PC-9 (cell line): ENCODE data around the gene LETM1. TPM values are rescaled to one million over a fixed set of nuclear protein-coding genes. Genes with fewer than 3 reads are reported as not detected.

ENCODE experiments used
- BruUV-seq: library from RNA; stranded (reverse); fragments of 400-500 nt; replicated peaks from 2 replicates; lab custom pipeline; 2021; lab: Mats Ljungman, UMichigan
- CTCF ChIA-PET: fragments of 300-600 bp; sonication (Branson Sonifier 250); formaldehyde crosslinking; loops from one replicate; lab custom pipeline; 2022; ENCODE audit warnings: antibody characterized with exemption; lab: Charles Lee
- POLR2A ChIA-PET: fragments of 300-600 bp; sonication (Branson Sonifier 250); formaldehyde crosslinking; loops from one replicate; lab custom pipeline; 2022; ENCODE audit warnings: antibody characterized with exemption; ENCODE audit not compliant: unreplicated experiment; lab: Charles Lee
- DNase-seq, 2 experiments: peaks; one replicate each; pipeline versions ENCODE4 v3.0.0 to v3.0.0-alpha.2; 2015 to 2022; ENCODE audit warnings: mixed read lengths in 1 of 2
- H2AFZ ChIP-seq: fragments of 200-600 bp; sonication (generic); 2 replicates; pipeline ENCODE4 v1.8.1; 2017; ENCODE audit warnings: antibody characterized with exemption
- H3F3A ChIP-seq: fragments of 200-600 bp; sonication (generic); 2 replicates; pipeline ENCODE4 v1.8.1; 2017; ENCODE audit warnings: antibody characterized with exemption, mild to moderate bottlenecking, low read depth; ENCODE audit not compliant: insufficient read depth
- H3K27ac ChIP-seq: fragments of 200-600 bp; sonication (generic); 2 replicates; pipeline ENCODE4 v1.6.1; 2016; ENCODE audit warnings: mixed run types
- H3K27me3 ChIP-seq: fragments of 200-600 bp; sonication (generic); 2 replicates; pipeline ENCODE4 v1.6.1; 2016; ENCODE audit warnings: low read depth, mixed run types; ENCODE audit not compliant: insufficient read depth
- H3K36me3 ChIP-seq: fragments of 200-600 bp; sonication (generic); 2 replicates; pipeline ENCODE4 v1.6.1; 2016; ENCODE audit warnings: low read depth, mixed run types
- H3K4me1 ChIP-seq: fragments of 200-600 bp; sonication (generic); replicated peaks from 2 replicates; pipeline ENCODE4 v1.6.1; 2016; ENCODE audit warnings: mixed run types; ENCODE audit not compliant: insufficient read depth
- H3K4me2 ChIP-seq: fragments of 200-600 bp; sonication (generic); 2 replicates; pipeline ENCODE4 v1.6.1; 2017; ENCODE audit warnings: mixed run types
- H3K4me3 ChIP-seq: fragments of 200-600 bp; sonication (generic); 2 replicates; pipeline ENCODE4 v1.6.1; 2016; ENCODE audit warnings: mixed run types
- H3K79me2 ChIP-seq: fragments of 200-600 bp; sonication (generic); 2 replicates; pipeline ENCODE4 v1.6.1; 2017; ENCODE audit warnings: low read depth, mixed run types
- H3K9me2 ChIP-seq: fragments of 200-600 bp; sonication (generic); 2 replicates; pipeline ENCODE4 v1.8.1; 2017; ENCODE audit warnings: mild to moderate bottlenecking; ENCODE audit not compliant: insufficient read depth
- H3K9me3 ChIP-seq: fragments of 200-600 bp; sonication (generic); 2 replicates; pipeline ENCODE4 v1.8.1; 2016; ENCODE audit warnings: low read depth; ENCODE audit not compliant: insufficient read depth
- H4K20me1 ChIP-seq: fragments of 200-600 bp; sonication (generic); 2 replicates; pipeline ENCODE4 v1.8.1; 2017; ENCODE audit not compliant: insufficient read depth
- EZH2 ChIP-seq: fragments of 200-600 bp; sonication (generic); IDR thresholded peaks from 2 replicates; pipeline ENCODE4 v1.8.0; 2017; ENCODE audit warnings: antibody characterized with exemption, low read depth
- intact Hi-C: fragments of 100-400 bp; cut with micrococcal nuclease; formaldehyde crosslinking; loops from one replicate; pipeline ENCODE4 v1.10.0; 2022; ENCODE audit not compliant: unreplicated experiment
- total RNA-seq: library from RNA; stranded (reverse); gene quantifications from 2 replicates; pipeline ENCODE4 v1.2.3, GENCODE V29; 2021
- TF ChIP-seq, protein P1 (sequence below): fragments of 200-600 bp; sonication (generic); conservative IDR thresholded peaks from 2 replicates; pipeline ENCODE4 v1.6.1; 2017; ENCODE audit warnings: mixed run types, antibody characterized with exemption, mild to moderate bottlenecking, moderate library complexity

LETM1 gene
- total RNA-seq, 1 experiment from 2014 or later = 44.5 TPM

DNA sequence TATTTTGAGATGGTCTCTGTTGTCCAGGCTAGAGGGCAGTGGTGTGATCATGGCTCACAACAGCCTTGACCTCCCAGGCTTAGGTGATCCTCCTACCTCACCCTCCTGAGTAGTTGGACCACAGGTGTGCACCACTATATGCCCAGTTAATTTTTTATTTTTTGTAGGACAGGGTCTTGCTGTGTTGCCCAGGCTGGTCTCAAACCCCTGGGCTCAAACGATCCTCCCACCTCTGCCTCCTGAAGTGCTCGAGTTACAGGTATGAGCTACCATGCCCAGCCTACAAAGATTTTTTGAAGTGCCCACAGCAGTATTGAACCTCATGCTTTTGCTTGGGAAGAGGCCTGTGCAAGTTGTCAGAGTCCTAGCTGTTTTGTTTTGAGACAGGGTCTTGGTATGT lies 46.3 kb upstream of the LETM1 start:
- intact Hi-C loops = no loop called here
- TF ChIP-seq, protein P1, sequence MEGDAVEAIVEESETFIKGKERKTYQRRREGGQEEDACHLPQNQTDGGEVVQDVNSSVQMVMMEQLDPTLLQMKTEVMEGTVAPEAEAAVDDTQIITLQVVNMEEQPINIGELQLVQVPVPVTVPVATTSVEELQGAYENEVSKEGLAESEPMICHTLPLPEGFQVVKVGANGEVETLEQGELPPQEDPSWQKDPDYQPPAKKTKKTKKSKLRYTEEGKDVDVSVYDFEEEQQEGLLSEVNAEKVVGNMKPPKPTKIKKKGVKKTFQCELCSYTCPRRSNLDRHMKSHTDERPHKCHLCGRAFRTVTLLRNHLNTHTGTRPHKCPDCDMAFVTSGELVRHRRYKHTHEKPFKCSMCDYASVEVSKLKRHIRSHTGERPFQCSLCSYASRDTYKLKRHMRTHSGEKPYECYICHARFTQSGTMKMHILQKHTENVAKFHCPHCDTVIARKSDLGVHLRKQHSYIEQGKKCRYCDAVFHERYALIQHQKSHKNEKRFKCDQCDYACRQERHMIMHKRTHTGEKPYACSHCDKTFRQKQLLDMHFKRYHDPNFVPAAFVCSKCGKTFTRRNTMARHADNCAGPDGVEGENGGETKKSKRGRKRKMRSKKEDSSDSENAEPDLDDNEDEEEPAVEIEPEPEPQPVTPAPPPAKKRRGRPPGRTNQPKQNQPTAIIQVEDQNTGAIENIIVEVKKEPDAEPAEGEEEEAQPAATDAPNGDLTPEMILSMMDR = no peak
- TF ChIP-seq EZH2 = no peak
- H2AFZ ChIP-seq = no peak overlapping the region
- H3K27ac ChIP-seq = no peak overlapping the region
- peaks cover 13% of the 10 kb centered on the region; the same call in 1 of the 2 replicates for H3K36me3 ChIP-seq
- POLR2A ChIA-PET = no interaction called here
- no peaks in the 10 kb centered on the region for H3K9me3 ChIP-seq
- H3K9me2 ChIP-seq = no peaks in the 10 kb centered on the region
- peaks cover 6% of the 10 kb centered on the region for H3F3A ChIP-seq
- CTCF ChIA-PET = interaction anchor here (0.6 kb wide), 1 partner anchor 252 kb away, joined by 3 read pairs; no protein-coding TSS in a partner anchor
- no peak for DNase-seq
- peaks cover 12% of the 10 kb centered on the region for H4K20me1 ChIP-seq
- BruUV-seq = no TSS peak
- no peak overlapping the region for H3K4me2 ChIP-seq
- H3K79me2 ChIP-seq = peaks cover 60% of the 10 kb centered on the region
- no peak overlapping the region for H3K4me3 ChIP-seq
- no peaks in the 10 kb centered on the region for H3K4me1 ChIP-seq
- no peaks in the 10 kb centered on the region for H3K27me3 ChIP-seq

GRCh38 chr4:1901127-1901526 lies 45.2 kb upstream of the LETM1 start:
- Histone ChIP-seq H3K27me3 (no peaks in the 10 kb centered on the region), H2AFZ (no peak overlapping the region), H3K4me3 (no peak overlapping the region), H3K9me2 (no peaks in the 10 kb centered on the region), H4K20me1 (peaks cover 10% of the 10 kb centered on the region), H3K27ac (no peak overlapping the region), H3K4me1 (no peaks in the 10 kb centered on the region), H3K36me3 (peaks cover 9% of the 10 kb centered on the region; the same call in 1 of the 2 replicates), H3K4me2 (no peak overlapping the region), H3K9me3 (no peaks in the 10 kb centered on the region), H3F3A (peaks cover 11% of the 10 kb centered on the region), H3K79me2 (peaks cover 69% of the 10 kb centered on the region)
- intact Hi-C loops = no loop called here
- no peak for DNase-seq
- POLR2A ChIA-PET = no interaction called here
- CTCF ChIA-PET = no interaction called here
- no TSS peak for BruUV-seq
- TF ChIP-seq EZH2 = no peak
- TF ChIP-seq, protein P1 = no peak

GRCh38 chr4:1900624-1901023 lies 44.7 kb upstream of the LETM1 start:
- Histone ChIP-seq H3F3A (peaks cover 11% of the 10 kb centered on the region), H2AFZ (no peak overlapping the region), H3K9me3 (no peaks in the 10 kb centered on the region), H3K9me2 (no peaks in the 10 kb centered on the region), H3K36me3 (peaks cover 9% of the 10 kb centered on the region; the same call in 1 of the 2 replicates), H3K79me2 (peaks cover 73% of the 10 kb centered on the region), H3K27me3 (no peaks in the 10 kb centered on the region), H3K27ac (no peak overlapping the region), H4K20me1 (peaks cover 10% of the 10 kb centered on the region), H3K4me1 (no peaks in the 10 kb centered on the region), H3K4me3 (no peak overlapping the region), H3K4me2 (no peak overlapping the region)
- TSS peak; percentile 15 for BruUV-seq
- CTCF ChIA-PET = interaction anchor here (1.1 kb wide), 1 partner anchor 20 kb away, joined by 4 read pairs; no protein-coding TSS in a partner anchor
- TF ChIP-seq, protein P1 = no peak
- TF ChIP-seq EZH2 = no peak
- DNase-seq = no peak
- intact Hi-C loops = no loop called here
- POLR2A ChIA-PET = no interaction called here
